Measurements from ENCODE around the gene MED16. TPM values are rescaled to one million over a fixed set of nuclear protein-coding genes. Genes with fewer than 3 reads are reported as not detected.

MED16 gene
- total RNA-seq, 1 donor from 2014 or later, result 12.1 TPM

- FAIRE-seq (no peak), DNase-seq (ENCODE audit: low read depth) (peak; percentile 62)
- H3K36me3 ChIP-seq (ENCODE audit: control insufficient read depth, insufficient read depth, low read length), result peaks cover 2% of the 10 kb centered on the region
- peak overlapping the region; percentile 2 for H3K4me3 ChIP-seq (ENCODE audit: low read depth, low read length)
- TF ChIP-seq, protein P1, sequence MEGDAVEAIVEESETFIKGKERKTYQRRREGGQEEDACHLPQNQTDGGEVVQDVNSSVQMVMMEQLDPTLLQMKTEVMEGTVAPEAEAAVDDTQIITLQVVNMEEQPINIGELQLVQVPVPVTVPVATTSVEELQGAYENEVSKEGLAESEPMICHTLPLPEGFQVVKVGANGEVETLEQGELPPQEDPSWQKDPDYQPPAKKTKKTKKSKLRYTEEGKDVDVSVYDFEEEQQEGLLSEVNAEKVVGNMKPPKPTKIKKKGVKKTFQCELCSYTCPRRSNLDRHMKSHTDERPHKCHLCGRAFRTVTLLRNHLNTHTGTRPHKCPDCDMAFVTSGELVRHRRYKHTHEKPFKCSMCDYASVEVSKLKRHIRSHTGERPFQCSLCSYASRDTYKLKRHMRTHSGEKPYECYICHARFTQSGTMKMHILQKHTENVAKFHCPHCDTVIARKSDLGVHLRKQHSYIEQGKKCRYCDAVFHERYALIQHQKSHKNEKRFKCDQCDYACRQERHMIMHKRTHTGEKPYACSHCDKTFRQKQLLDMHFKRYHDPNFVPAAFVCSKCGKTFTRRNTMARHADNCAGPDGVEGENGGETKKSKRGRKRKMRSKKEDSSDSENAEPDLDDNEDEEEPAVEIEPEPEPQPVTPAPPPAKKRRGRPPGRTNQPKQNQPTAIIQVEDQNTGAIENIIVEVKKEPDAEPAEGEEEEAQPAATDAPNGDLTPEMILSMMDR (IDR thresholded peaks at IDR 0.05; ENCODE audit: insufficient read depth, low read length, severe bottlenecking), result no peak
- no peaks in the 10 kb centered on the region for H3K27me3 ChIP-seq (ENCODE audit: control insufficient read depth, insufficient read depth, low read length)
Measured at GRCh38 chr19:862581-863314, 30.2 kb downstream of the MED16 start.

DNA sequence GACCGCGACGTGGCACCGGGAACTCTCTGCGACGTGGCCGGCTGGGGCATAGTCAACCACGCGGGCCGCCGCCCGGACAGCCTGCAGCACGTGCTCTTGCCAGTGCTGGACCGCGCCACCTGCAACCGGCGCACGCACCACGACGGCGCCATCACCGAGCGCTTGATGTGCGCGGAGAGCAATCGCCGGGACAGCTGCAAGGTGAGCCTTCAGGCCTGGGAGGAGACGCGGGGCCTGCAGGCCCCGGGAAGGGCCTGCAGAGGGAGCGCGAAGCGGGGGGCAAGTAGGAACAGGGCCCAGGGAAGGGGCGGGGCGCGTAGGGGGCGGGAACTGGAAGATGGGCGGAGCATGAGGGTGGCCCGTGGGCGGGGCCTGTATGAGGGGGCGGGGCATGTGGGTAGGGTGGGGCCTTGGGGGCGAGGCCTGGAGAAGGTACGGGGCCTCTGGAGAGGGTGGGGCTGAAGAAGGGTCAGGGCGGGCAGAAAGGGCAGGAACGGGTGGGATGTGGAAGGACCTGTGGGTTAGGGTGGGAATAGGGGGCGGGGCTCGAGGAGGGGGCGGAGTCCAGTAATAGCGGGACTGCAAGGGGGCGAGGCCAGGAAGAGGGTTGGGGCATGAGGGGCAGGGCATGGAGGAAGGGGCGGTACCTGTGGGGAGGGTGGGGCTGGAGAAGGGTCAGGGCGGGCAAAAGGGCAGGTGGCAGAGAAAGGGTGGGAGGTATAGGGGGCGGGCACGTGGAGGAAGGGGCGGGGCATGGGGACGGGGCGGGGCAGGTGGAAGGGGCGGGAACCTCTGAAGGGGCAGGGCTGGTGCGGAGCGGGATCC lies 31.0 kb downstream of the MED16 start:
- no peaks in the 10 kb centered on the region for H3K36me3 ChIP-seq (ENCODE audit: control insufficient read depth, insufficient read depth, low read length)
- H3K4me3 ChIP-seq (ENCODE audit: low read depth, low read length), result no peak overlapping the region
- H3K27me3 ChIP-seq (ENCODE audit: control insufficient read depth, insufficient read depth, low read length), result no peaks in the 10 kb centered on the region
- DNase-seq (ENCODE audit: low read depth), result peak; percentile 48
- FAIRE-seq, result no peak
- TF ChIP-seq, protein P1 (IDR thresholded peaks at IDR 0.05; ENCODE audit: insufficient read depth, low read length, severe bottlenecking), result peak; percentile 38

DNA sequence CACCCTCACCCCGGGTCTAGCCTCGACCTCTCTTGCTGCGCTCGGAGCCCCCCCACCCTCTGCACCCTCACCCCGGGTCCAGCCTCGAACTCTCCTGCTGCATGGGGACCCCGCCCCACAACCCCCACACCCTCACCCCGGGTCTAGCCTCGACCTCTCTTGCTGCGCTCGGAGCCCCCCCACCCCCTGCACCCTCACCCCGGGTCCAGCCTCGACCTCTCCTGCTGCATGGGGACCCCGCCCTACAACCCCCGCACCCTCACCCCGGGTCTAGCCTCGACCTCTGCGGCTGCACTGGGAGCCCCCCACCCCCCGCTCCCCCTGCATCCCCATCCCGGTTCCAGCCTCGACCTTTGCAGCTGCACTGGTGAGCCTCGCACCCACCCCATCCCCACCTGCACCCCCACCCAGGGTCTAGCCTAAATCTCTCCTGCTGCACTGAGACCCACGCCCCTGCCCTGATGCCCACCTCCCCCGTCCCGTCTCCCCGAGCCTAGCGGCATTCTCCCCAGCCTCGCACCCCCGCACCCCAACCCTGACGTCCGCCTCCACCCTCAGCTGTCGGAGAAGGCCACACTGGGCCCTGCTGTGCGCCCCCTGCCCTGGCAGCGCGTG lies 31.7 kb downstream of the MED16 start:
- no peak for DNase-seq (ENCODE audit: low read depth)
- Histone ChIP-seq H3K36me3 (ENCODE audit: control insufficient read depth, insufficient read depth, low read length) (no peaks in the 10 kb centered on the region), H3K27me3 (ENCODE audit: control insufficient read depth, insufficient read depth, low read length) (no peaks in the 10 kb centered on the region), H3K4me3 (ENCODE audit: low read depth, low read length) (no peak overlapping the region)
- no peak for FAIRE-seq
- TF ChIP-seq, protein P1 (IDR thresholded peaks at IDR 0.05; ENCODE audit: insufficient read depth, low read length, severe bottlenecking), result no peak

GRCh38 chr19:858868-859843 lies 33.8 kb downstream of the MED16 start, which contains the start of gene CFD:
Gene CFD (plus strand): TSS chr19:859664. CDS start chr19:859690, 26 bp downstream.
- no peaks in the 10 kb centered on the region for H3K36me3 ChIP-seq (ENCODE audit: control insufficient read depth, insufficient read depth, low read length)
- no peak for DNase-seq (ENCODE audit: low read depth)
- H3K4me3 ChIP-seq (ENCODE audit: low read depth, low read length), result peak within 1 kb of the TSS; percentile 36
- FAIRE-seq, result no peak
- no peaks in the 10 kb centered on the region for H3K27me3 ChIP-seq (ENCODE audit: control insufficient read depth, insufficient read depth, low read length)
- TF ChIP-seq, protein P1 (IDR thresholded peaks at IDR 0.05; ENCODE audit: insufficient read depth, low read length, severe bottlenecking), result no peak

DNA sequence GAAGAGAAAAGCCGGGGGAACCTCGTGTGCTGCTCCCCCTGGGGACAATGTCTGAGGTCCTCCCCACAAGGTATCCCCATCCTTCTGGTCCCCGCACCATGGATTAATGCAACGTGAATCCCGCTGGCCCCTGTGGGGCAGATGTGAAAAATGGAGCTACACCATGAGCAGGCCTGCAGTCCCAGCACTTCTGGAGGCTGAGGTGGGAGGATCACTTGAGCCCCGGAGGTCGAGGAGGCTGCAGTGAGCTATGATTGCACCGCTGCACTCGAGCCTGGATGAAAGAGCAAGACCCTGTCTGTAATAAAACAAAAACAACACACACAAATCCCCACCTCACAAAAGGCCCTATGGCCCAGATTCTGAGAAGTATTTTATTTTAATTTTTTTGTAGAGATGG lies 34.7 kb downstream of the MED16 start:
- Histone ChIP-seq H3K27me3 (ENCODE audit: control insufficient read depth, insufficient read depth, low read length) (no peaks in the 10 kb centered on the region), H3K4me3 (ENCODE audit: low read depth, low read length) (no peak overlapping the region), H3K36me3 (ENCODE audit: control insufficient read depth, insufficient read depth, low read length) (no peaks in the 10 kb centered on the region)
- TF ChIP-seq, protein P1 (IDR thresholded peaks at IDR 0.05; ENCODE audit: insufficient read depth, low read length, severe bottlenecking), result no peak
- DNase-seq (ENCODE audit: low read depth) (no peak), FAIRE-seq (no peak)

Data from bronchial epithelial cell (primary cell).